HG02588 (cell line): ENCODE results near the gene KCNK5.

Experiments
- ATAC-seq: cut with Tn5 transposase; IDR thresholded peaks from one replicate; pipeline ENCODE4 v1.9.1; 2021; ENCODE audit warnings: mild to moderate bottlenecking, moderate library complexity; ENCODE audit not compliant: unreplicated experiment

The KCNK5 gene

GRCh38 chr6:39218868-39219567 is 10.3 kb downstream of the KCNK5 start:
- ATAC-seq, result no peak

GRCh38 chr6:39217177-39217864 is 12.0 kb downstream of the KCNK5 start:
- no peak for ATAC-seq

GRCh38 chr6:39215640-39216158 is 13.6 kb downstream of the KCNK5 start:
- ATAC-seq, result no peak

GRCh38 chr6:39214846-39215639 is 14.2 kb downstream of the KCNK5 start:
- ATAC-seq, result no peak

- ATAC-seq, result no peak
Observed at GRCh38 chr6:39214120-39214813, 15.0 kb downstream of the KCNK5 start.

- no peak for ATAC-seq
Observed at GRCh38 chr6:39213195-39213920, 15.9 kb downstream of the KCNK5 start.

GRCh38 chr6:39211183-39211582 is 18.1 kb downstream of the KCNK5 start:
- ATAC-seq, result no peak

GRCh38 chr6:39210450-39210849 is 18.8 kb downstream of the KCNK5 start:
- no peak for ATAC-seq

- ATAC-seq, result no peak
Observed at GRCh38 chr6:39209911-39210310, 19.4 kb downstream of the KCNK5 start.

- ATAC-seq, result no peak
Observed at GRCh38 chr6:39209360-39209811, 19.9 kb downstream of the KCNK5 start.

GRCh38 chr6:39208223-39208739 is 21.0 kb downstream of the KCNK5 start:
- no peak for ATAC-seq

GRCh38 chr6:39207416-39208222 is 21.7 kb downstream of the KCNK5 start:
- no peak for ATAC-seq

- ATAC-seq, result no peak
Observed at GRCh38 chr6:39206250-39206721, 23.0 kb downstream of the KCNK5 start.

GRCh38 chr6:39204646-39205244 is 24.5 kb downstream of the KCNK5 start:
- no peak for ATAC-seq

GRCh38 chr6:39204160-39204495 is 25.1 kb downstream of the KCNK5 start:
- ATAC-seq, result no peak

- no peak for ATAC-seq
Observed at GRCh38 chr6:39203436-39204159, 25.7 kb downstream of the KCNK5 start.

- ATAC-seq, result no peak
Observed at GRCh38 chr6:39202166-39202565, 27.1 kb downstream of the KCNK5 start.

GRCh38 chr6:39200498-39201020 is 28.7 kb downstream of the KCNK5 start:
- ATAC-seq, result no peak
